ENCODE results near the gene GRIK2. TPM values are rescaled to one million over a fixed set of nuclear protein-coding genes. Genes with fewer than 3 reads are reported as not detected.

GRIK2 gene
- total RNA-seq, 3 donors from 2014 or later, result 1.3 to 1.8 (median 1.5) TPM

- Histone ChIP-seq H3K4me1 (ENCODE audit: low read depth) (no peaks in the 10 kb centered on the region), H3K36me3 (ENCODE audit: low read depth) (no peaks in the 10 kb centered on the region), H3K9me3 (no peaks in the 10 kb centered on the region), H3K4me3 (no peak overlapping the region)
- intact Hi-C loops (cut with DNase I, micrococcal nuclease), result no loop called here
- ATAC-seq, result no peak
- DNase-seq, result no peak
- TF ChIP-seq CTCF (IDR thresholded peaks at IDR 0.05), result no peak
Measured at GRCh38 chr6:101640131-101640530, 246.6 kb downstream of the GRIK2 start.

DNA sequence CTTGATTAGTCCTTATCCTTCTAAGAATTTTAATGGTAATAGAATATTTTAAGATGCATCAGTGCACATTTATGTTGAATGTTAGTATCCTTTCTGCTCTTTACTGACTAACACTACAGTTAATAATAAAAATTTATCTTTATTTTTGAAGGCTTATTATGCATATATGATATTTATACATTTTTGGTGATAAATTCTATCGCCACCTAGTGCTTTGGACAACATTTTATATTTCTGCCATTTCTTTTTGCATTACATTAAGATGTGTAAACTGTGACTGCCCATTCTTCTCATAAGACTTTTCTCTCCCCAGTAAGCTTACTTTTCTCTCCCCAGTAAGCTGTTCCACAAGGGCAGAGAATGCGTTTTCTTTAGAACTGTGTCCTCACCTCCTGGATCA is 252.3 kb downstream of the GRIK2 start:
- intact Hi-C loops (cut with DNase I, micrococcal nuclease), result no loop called here
- Histone ChIP-seq H3K9me3 (no peaks in the 10 kb centered on the region), H3K4me1 (ENCODE audit: low read depth) (no peaks in the 10 kb centered on the region), H3K36me3 (ENCODE audit: low read depth) (no peaks in the 10 kb centered on the region), H3K4me3 (no peak overlapping the region)
- ATAC-seq (no peak), DNase-seq (no peak)
- TF ChIP-seq CTCF (IDR thresholded peaks at IDR 0.05), result no peak

- no peaks in the 10 kb centered on the region for H3K4me1 ChIP-seq (ENCODE audit: low read depth)
- H3K36me3 ChIP-seq (ENCODE audit: low read depth), result no peaks in the 10 kb centered on the region
- TF ChIP-seq CTCF (IDR thresholded peaks at IDR 0.05), result no peak
- DNase-seq, result no peak
- no peak overlapping the region for H3K4me3 ChIP-seq
- H3K9me3 ChIP-seq, result no peaks in the 10 kb centered on the region
- intact Hi-C loops (cut with DNase I, micrococcal nuclease), result no loop called here
- no peak for ATAC-seq
Measured at GRCh38 chr6:101650402-101651100, 257.0 kb downstream of the GRIK2 start.

GRCh38 chr6:101652079-101652478 is 258.6 kb downstream of the GRIK2 start:
- H3K9me3 ChIP-seq, result no peaks in the 10 kb centered on the region
- no peaks in the 10 kb centered on the region for H3K36me3 ChIP-seq (ENCODE audit: low read depth)
- H3K4me3 ChIP-seq, result no peak overlapping the region
- DNase-seq (no peak), ATAC-seq (no peak)
- H3K4me1 ChIP-seq (ENCODE audit: low read depth), result no peaks in the 10 kb centered on the region
- intact Hi-C loops (cut with DNase I, micrococcal nuclease), result no loop called here
- TF ChIP-seq CTCF (IDR thresholded peaks at IDR 0.05), result no peak

DNA sequence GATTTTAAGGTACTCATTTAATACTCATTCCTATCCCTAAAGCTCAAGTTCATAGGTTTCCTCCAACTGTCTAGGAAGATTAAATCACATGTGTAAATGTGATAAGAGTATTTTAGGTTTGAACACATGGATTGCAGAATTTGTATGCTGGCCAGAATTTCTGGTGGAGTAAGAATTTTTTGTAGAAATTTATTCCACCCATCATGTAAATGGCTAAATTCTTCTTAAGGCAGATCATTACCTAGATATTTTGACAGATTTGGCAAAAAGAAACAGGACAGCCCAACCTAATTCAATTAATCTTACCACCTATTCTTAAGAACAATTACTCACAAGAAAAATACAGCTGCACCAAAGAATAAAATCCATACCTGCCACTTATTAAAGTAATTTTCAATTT is 261.6 kb downstream of the GRIK2 start:
- Histone ChIP-seq H3K4me3 (no peak overlapping the region), H3K4me1 (ENCODE audit: low read depth) (no peaks in the 10 kb centered on the region), H3K9me3 (no peaks in the 10 kb centered on the region), H3K36me3 (ENCODE audit: low read depth) (no peaks in the 10 kb centered on the region)
- no peak for TF ChIP-seq CTCF (IDR thresholded peaks at IDR 0.05)
- DNase-seq (no peak), ATAC-seq (no peak)
- intact Hi-C loops (cut with DNase I, micrococcal nuclease), result no loop called here
